CD4-positive, alpha-beta T cell treated with Interleukin-4 for 4 hours (primary cell): ENCODE measurements around the gene MYO1F.
A peak's percentile ranks its signal among the peaks of the same experiment; 100 is the strongest.
"Not testable (repeated sequence)": the region's sequence is repeated elsewhere in the genome, so short reads cannot be mapped to it uniquely, and the experiment has no call there.

Source experiments
- DNase-seq: peaks from one replicate; pipeline ENCODE4 v3.0.0-alpha.2; 2020

Gene MYO1F

DNA sequence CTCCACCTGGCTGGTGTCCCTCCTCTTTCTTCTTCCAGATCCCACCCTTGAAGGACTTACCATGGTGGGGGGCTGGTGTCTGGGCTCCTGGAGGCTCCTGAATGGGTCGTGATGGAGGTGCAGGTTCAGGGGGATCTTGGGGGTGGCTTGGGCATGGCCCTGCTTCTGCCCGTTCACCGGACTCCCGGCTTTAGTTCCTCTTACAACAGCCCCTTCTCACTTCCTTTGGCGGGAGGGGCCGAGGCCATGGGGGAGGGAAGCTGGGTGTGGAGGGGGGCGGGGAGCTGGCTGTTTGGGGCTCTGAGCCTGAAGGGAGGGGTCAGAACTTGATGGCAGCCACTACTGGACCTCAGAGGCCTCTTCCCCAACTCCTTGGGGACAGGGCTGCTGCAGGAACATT lies at the start of gene MYO1F:
Gene MYO1F (minus strand): TSS at position 196 of the 400 bp plus-strand sequence. CDS start 133 bp downstream, at position 63.
- peak; percentile 40 for DNase-seq

- no peak for DNase-seq
Observed at GRCh38 chr19:8626842-8627241, 49.6 kb upstream of the MYO1F start.

GRCh38 chr19:8622886-8623285 lies 45.6 kb upstream of the MYO1F start:
- DNase-seq: not testable (repeated sequence)

DNA sequence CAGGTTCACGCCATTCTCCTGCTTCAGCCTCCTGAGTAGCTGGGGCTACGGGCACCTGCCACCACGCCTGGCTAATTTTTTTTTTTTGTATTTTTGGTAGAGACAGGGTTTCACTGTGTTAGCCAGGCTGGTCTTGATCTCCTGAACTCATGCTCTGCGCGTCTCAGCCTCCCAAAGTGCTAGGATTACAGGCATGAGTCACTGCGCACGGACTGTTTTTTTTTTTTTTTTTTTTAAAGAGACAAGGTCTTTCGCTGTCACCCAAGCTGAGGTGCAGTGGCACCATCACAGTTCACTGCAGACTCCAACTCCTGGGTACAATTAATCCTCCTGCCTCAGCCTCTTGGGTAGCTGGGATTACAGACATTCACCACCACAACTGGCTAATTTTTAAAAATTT lies 41.5 kb upstream of the MYO1F start:
- no peak for DNase-seq

DNA sequence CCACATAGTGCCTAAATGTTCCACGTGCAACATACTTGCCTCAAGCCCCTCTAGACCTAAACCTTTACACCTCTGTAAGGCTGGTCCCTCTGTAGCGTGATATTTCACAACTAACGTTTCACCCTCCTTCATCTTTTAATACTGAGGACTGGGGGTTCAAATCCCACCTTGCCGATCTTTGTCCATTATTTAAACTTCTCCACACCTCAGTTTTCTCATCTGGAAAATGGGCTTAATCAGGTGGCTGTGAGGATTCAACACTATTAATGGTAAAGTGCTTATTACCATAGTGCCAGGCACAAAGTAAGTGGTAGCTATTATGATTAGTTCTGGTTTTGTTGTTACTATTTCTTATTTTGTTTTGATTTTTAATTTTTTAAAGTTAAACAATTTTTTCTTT lies 40.7 kb upstream of the MYO1F start:
- DNase-seq: no peak

DNA sequence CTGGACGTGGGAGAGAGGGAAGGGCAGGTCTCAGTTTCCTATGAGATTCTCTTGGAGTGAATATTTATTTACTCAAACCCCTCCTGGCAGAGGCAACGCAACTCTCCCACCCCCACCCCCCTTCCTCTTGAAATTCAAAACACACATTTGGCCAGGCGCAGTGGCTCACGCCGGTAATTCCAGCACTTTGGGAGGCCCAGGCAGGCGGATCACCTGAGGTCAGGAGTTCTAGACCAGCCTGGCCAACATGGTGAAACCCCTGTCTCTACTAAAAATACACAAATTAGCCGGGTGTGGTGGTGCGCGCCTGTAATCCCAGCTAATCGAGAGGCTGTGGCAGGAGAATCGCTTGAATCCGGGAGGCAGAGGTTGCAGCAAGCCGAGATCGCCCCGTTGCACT lies 40.1 kb upstream of the MYO1F start:
- not testable (repeated sequence) for DNase-seq

GRCh38 chr19:8616861-8617260 lies 39.6 kb upstream of the MYO1F start:
- DNase-seq: no peak

GRCh38 chr19:8615813-8616596 lies 38.8 kb upstream of the MYO1F start:
- peak; percentile 53 for DNase-seq

- no peak for DNase-seq
Observed at GRCh38 chr19:8615024-8615423, 37.8 kb upstream of the MYO1F start.

DNA sequence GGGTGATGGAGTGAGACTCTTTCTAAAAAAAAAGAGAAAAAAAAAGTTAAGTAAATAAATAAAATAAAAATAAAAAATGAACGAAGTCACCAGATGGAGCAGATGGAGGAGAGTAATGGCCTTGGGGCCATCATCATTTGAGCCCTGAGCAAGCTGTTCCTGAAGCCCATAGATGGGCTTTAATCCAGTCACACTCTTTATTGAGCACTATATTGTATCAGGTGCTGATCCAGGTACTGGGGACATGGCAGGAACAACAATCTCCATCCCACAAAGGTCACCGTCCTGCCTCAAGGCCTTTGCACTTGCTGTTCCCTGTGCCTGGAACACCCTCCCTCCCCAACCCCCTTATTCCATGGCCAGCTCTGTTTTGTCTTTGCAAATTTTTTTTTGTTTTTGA lies 37.2 kb upstream of the MYO1F start:
- DNase-seq: no peak

DNA sequence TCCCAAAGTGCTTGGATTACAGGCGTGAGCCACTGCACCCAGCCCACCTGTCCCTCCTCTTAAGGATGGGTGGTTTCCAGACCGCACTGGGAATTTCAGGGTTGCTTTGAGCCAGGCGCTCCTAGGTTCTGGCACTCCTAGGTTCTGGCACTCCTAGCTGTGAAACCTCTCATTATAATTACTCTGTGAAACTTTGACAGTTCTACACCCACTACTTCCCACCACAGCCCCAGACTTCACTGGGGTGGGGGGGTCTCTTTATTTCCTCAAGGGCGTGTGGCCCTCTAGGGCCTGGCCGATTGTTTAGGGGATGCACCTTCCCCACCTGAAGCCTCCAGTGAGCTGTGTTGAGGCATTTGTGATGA lies 35.5 kb upstream of the MYO1F start:
- no peak for DNase-seq

GRCh38 chr19:8611877-8612806 lies 34.9 kb upstream of the MYO1F start:
- no peak for DNase-seq

GRCh38 chr19:8611391-8611876 lies 34.2 kb upstream of the MYO1F start:
- DNase-seq: no peak

DNA sequence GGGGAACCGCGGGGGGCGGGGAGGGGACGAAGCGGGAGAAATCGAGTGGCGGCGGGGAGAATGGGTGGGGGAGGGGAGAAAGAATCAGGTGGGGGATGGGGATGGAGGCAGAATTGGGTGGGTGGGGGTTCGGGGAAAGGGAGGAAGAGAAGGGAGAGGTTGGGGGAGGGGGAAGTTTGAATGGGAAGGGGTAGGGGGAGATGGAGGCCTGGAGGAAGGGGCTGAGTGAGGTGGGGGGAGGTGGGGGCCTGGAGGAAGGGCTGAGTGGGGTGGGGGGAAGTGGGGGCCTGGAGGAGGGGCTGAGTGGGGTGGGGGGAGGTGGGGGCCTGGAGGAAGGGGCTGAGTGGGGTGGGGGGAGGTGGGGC lies 33.7 kb upstream of the MYO1F start:
- no peak for DNase-seq

GRCh38 chr19:8610041-8610935 lies 33.0 kb upstream of the MYO1F start, which contains the start of gene ADAMTS10:
TSS of gene ADAMTS10 (minus strand) at chr19:8610715. CDS start at chr19:8605710, 5,005 bp downstream.
- DNase-seq: peak; percentile 27

- peak; percentile 6 for DNase-seq
Observed at GRCh38 chr19:8609279-8610040, 32.2 kb upstream of the MYO1F start.

DNA sequence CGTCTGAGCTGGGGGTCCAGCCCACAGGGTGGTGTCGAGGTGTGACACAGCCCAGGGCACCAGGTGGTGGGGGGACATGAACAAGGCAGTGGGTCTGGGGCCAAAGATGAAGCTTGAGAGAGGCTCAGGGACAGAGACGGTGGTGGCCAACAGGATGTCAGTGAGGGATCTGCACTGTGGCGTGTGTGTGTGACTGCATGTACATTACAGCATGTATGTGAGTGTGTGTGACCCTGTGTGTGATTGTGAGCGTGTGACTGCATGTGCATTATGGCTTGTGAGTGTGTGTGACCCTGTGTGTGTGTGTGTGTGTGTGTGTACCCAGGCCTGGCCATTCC lies 31.7 kb upstream of the MYO1F start:
- no peak for DNase-seq

GRCh38 chr19:8607386-8607785 lies 30.1 kb upstream of the MYO1F start:
- no peak for DNase-seq

GRCh38 chr19:8605514-8605913 lies 28.3 kb upstream of the MYO1F start:
- DNase-seq: no peak

DNA sequence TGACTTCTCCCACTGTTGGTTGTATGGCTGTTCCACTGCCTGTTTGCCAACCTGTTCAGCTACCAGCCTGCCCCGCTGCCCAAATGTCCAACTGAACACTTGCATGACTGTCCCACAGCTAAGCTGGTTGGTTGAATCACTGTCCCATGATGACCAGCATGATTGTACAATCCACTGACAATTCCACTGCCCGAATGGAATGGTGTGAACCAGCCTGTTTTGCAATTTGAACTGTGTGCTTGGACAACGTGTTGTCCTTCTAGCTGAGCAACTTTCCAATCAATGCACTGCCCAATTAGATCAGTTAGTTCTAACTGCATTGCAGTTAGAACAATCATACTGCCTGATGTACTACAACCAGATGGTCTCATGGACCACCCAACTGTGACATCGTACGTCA lies 24.6 kb upstream of the MYO1F start:
- no peak for DNase-seq

DNA sequence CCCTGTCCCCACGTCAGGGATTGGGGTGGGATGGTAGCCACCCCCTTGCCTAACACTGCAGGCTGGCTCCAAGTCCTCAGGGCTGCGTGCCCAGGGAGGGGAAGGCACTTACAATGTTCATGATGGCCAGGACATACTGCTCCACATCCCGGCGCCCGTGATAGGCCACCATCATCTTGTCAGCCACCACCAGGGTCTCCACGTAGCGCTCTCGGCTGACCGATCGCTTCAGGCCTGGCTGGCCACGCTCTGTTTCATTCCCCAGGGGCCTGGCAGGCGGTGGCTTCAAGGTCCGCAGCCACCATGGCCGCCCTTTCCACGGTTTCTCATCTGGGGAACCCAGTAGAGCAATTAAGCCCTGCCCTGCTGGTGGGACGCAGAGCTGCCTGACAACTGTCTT lies 23.6 kb upstream of the MYO1F start:
- no peak for DNase-seq

DNA sequence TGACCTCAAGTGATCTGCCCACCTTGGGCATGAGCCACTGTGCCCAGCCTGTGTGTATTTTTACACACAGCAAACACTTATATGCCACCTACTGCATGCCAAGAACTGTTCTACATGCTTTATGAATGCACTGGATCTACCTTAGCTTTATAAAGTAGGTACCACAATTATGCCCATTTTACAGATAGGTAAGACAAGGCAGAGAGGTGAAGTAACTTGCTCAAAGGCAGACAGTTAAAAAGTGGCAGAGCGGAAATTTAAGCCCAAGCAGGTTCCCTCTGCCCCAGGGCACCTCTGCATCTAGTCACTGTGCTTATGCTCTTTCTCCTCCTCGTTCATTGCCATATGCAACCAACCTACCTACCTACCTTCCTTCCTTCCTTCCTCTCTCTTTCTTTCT lies 22.8 kb upstream of the MYO1F start:
- no peak for DNase-seq
